ENCODE measurements around the gene SLC22A23.

- TF ChIP-seq CTCF (conservative IDR thresholded peaks at IDR 0.05; ENCODE audit: low read depth, low read length): no peak
- no peak for TF ChIP-seq RCOR1 (IDR thresholded peaks at IDR 0.05; ENCODE audit: insufficient replicate concordance, low read length)
- TF ChIP-seq POLR2A (IDR thresholded peaks at IDR 0.05; ENCODE audit: low read depth, low read length): no peak
- TF ChIP-seq ELK1 (IDR thresholded peaks at IDR 0.05; ENCODE audit: borderline replicate concordance, low read depth, low read length): no peak
- TF ChIP-seq USF2 (IDR thresholded peaks at IDR 0.05; ENCODE audit: low read depth, low read length): no peak
- TF ChIP-seq MAFK (IDR thresholded peaks at IDR 0.05; ENCODE audit: low read depth, low read length): no peak
- no peak for TF ChIP-seq BHLHE40 (IDR thresholded peaks at IDR 0.05; ENCODE audit: low read depth, low read length)
- TF ChIP-seq NFE2L2 (IDR thresholded peaks at IDR 0.05; ENCODE audit: low read depth, low read length): no peak
- no peak for TF ChIP-seq CHD1 (IDR thresholded peaks at IDR 0.05; ENCODE audit: low read depth, low read length)
- no peak for TF ChIP-seq FOS (IDR thresholded peaks at IDR 0.05; ENCODE audit: low read depth, low read length)
Measured at GRCh38 chr6:3233904-3234303, 222.9 kb downstream of the SLC22A23 start.
